GM12892 (cell line): Measurements from ENCODE around the gene VASH2.
"Not testable (repeated sequence)": the region's sequence is repeated elsewhere in the genome, so short reads cannot be mapped to it uniquely, and the experiment has no call there.

ENCODE experiments used
- DNase-seq: peaks from one replicate; pipeline ENCODE4 v3.0.0; 2011; ENCODE audit not compliant: insufficient read length
- FAIRE-seq: peaks from 2 replicates; lab custom pipeline; 2011; peaks lifted over from hg19 to GRCh38; lab: Jason Lieb, UNC
- POLR2A ChIP-seq: IDR thresholded peaks from 2 replicates; pipeline ENCODE4 v1.6.1; 2011; ENCODE audit warnings: low read depth, low read length, control low read depth
- POLR2AphosphoS5 ChIP-seq: IDR thresholded peaks from 2 replicates; pipeline ENCODE4 v1.6.1; 2011; ENCODE audit warnings: low read depth, low read length, control low read depth
- TAF1 ChIP-seq: IDR thresholded peaks from 2 replicates; pipeline ENCODE4 v1.6.1; 2011; ENCODE audit warnings: low read depth, mild to moderate bottlenecking, control low read depth, low read length, borderline replicate concordance

VASH2 gene

DNA sequence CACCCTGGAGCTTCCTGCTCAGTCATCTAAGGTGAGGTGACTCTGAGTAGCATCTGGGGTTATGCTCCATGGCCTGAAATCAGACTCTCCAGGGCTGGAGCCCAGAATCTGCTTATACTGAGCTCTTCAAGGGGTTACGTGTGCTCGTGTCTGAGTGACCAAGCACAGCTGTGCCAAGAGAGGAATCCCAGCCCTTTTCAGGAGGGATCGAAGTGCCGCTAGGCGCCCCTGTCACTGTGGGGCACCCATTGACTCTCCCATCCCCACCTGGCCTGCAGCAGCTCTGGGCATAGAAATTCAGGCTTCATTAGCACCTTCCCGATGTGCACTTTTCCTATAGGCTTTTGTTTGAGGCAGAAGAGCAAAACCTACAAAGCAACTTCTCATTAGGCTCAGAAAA is 13.8 kb downstream of the VASH2 start:
- no peak for FAIRE-seq
- TF ChIP-seq POLR2AphosphoS5 (no peak), POLR2A (no peak)

DNA sequence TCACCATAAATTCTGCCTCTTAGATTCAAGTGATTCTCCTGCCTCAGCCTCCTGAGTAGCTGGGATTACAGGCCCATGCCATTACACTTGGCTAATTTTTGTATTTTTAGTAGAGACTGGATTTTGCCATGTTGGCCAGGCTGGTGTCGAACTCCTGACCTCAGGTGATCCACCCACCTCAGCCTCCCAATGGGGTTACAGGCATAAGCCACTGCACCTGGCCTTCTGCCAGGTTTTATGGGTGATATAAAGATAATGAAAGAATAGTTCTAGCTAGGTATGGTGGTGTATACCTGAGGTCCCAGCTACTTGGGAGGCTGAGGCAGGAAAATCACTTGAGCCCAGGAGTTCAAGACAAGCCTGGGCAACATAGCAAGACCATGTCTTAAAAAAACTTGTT is 14.7 kb downstream of the VASH2 start:
- not testable (repeated sequence) for FAIRE-seq, DNase-seq

More for the DNA sequence above, 13.8 kb downstream of the VASH2 start:
- no peak for DNase-seq

DNA sequence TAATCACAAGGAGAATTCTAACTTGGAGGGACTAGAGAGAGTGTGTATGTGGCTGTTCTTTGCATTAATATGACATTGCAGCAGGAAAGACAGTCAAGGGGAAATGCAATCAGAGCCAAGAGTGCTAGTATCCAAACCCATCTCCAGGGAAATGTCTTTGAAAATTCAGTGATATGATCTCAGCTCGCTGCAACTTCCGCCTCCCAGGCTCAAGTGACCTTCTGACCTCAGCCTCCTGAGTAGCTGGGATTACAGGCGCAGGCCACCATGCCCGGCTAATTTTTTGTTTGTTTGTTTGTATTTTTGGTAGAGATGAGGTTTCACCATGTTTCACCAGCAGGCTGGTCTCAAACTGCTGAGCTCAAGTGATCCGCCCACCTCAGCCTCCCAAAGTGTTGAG is 16.3 kb downstream of the VASH2 start:
- TF ChIP-seq POLR2A: no peak
- no peak for TF ChIP-seq TAF1
- TF ChIP-seq POLR2AphosphoS5: no peak
- no peak for FAIRE-seq
- no peak for DNase-seq

DNA sequence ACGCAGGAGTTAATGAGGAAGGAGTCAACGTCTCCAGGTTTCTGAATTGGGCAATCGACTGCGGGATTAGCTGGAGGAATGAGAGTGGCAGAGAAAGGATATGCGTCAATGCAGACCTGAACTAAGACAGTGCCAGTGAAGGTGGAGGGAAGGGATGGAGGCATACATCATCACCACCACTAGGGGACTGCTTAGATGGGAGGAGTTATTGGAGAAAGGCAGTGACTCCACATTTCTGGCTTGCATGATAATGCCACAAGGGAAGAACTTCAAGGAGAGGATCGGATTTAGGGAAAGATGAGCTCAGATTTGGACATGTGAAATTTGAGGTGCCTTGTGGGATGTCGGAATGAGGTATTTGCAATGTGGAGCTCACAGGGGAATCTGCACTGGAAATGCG is 17.5 kb downstream of the VASH2 start:
- FAIRE-seq (peak; percentile 91), DNase-seq (no peak)
- TF ChIP-seq POLR2AphosphoS5: peak; percentile 21; the same call in 1 of the 2 replicates
- TF ChIP-seq POLR2A: no peak
- TF ChIP-seq TAF1: no peak

GRCh38 chr1:212968368-212968863 is 18.1 kb downstream of the VASH2 start:
- TF ChIP-seq TAF1 (no peak), POLR2A (no peak), POLR2AphosphoS5 (no peak)
- DNase-seq (no peak), FAIRE-seq (peak; percentile 27)

- FAIRE-seq: no peak
- no peak for DNase-seq
- TF ChIP-seq TAF1 (no peak), POLR2A (no peak), POLR2AphosphoS5 (no peak)
Observed at GRCh38 chr1:212970085-212970484, 19.7 kb downstream of the VASH2 start.

DNA sequence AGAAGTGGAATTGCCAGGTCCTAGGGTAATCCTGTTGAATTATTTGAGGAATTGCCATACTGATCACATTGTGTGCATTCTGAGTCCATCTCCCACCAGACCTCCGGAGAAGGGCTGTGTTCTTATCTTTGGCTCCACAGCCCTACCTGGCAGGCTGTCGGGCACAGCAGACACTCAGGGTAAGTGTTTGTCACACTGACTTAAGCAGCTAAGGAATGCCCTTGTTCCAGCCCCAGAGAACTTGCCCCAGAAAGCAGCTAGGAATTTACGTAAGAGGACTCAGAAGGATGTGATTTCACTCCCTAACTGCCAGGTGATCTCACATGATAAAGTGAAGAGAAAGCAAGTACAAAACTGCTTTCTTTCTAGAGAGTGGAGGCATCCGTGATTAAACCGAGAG is 21.0 kb downstream of the VASH2 start:
- FAIRE-seq: no peak
- DNase-seq: no peak
- TF ChIP-seq TAF1 (no peak), POLR2A (no peak), POLR2AphosphoS5 (no peak)

DNA sequence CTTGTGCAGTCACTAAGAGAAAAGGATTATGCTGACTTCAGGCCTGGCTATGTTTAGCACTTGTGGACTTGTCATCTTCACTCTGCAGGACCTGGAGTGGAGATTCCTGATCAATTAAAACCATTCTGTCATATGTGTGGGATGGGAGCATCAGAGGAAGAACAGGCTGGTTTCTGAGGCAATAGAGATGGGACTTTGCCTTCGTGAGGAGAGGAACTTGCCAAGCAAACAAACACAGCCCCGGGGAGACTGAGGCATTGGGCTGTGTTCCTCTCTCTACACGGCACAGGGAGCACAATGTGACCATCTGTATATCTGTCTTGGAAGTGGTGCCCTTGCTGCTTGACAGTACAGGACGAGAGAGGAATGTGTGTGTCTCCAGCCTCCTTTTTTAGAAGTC is 23.1 kb downstream of the VASH2 start:
- no peak for DNase-seq
- TF ChIP-seq TAF1: no peak
- no peak; the same call in 1 of the 2 replicates for TF ChIP-seq POLR2AphosphoS5
- TF ChIP-seq POLR2A: no peak
- no peak for FAIRE-seq

DNA sequence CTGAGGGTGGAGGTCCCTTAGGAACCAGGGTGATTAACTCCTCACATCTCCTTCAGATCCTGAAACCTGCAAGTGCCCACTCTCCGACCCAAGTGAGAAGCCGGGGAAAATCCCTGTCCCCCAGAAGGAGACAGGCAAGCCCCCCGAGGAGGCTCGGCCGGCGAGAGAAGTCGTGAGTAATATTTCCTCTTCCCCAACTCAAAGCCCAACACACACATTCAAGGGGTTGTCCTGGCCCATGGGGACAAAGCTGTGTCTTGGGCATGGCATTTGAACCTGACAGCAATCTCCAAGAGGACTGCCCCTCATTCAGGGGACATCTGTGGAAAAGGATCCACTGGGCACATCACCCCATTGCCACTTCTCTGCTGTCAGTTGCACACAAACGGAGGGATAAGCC is 23.6 kb downstream of the VASH2 start:
- TF ChIP-seq POLR2A (no peak), POLR2AphosphoS5 (no peak), TAF1 (no peak)
- no peak for FAIRE-seq

GRCh38 chr1:212974711-212975110 is 24.4 kb downstream of the VASH2 start:
- DNase-seq (no peak), FAIRE-seq (no peak)

More for the DNA sequence above, 23.6 kb downstream of the VASH2 start:
- no peak for DNase-seq

DNA sequence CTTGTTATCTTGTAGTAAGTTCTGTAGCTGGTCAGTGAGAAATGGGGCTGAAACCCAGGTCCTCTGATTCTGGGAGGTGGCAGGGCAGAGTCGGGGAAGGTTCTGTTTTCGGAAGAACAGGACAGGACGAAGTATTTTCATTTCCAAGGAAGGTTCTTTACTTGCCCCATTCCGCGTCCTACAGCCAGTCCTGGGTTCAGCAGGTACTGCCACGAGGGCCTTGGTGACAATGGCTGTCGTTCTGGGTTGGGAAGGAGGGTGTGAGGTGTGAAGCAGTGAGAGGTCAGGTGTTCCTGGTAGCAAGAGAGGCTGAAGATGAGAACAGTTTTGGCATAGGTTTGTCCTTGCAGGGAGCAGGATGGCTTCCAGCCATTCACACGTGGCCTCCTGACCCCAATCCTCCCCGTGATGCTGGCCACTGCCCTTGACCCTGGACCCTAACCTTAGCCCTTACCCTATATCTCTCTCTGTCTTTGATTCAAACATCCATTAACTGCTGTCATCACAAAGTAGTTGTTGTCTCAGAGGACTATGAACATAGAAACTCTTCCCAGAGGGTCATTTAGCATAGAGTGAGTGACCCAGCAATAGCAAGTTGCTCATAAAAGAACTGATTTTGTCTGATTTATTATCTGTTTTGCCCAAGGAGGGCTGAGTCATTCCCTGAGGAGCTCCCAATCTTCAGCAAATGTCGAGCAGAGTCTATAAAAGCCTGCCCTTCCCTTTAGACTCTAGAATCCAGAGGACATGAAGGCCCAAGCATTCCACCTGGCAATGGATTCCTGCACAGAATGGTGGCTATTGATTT is 25.0 kb downstream of the VASH2 start:
- FAIRE-seq: peak; percentile 38
- TF ChIP-seq TAF1 (no peak), POLR2AphosphoS5 (no peak), POLR2A (no peak)
- DNase-seq: no peak

More at GRCh38 chr1:212974711-212975110, 24.4 kb downstream of the VASH2 start:
- TF ChIP-seq POLR2AphosphoS5 (no peak), TAF1 (no peak), POLR2A (no peak)

DNA sequence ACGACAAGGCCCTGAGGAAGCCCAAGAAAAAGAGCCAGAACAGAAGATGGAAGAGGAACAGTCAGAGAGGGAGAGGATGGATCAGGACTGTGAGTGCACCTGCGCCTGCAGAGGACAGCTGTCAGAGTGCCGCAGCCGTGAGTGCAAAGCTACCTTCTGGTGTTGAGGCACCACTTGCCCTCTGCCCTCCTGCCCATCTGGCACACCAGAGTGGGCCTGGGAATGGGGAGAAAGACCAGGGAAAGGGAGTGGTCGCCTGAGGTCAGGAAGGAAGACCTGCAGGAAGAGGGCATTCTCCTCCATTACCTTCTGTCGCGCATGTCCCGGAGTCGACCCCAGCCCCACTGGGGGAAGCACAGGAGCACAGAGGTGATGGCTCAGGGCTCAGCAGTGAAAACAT is 26.2 kb downstream of the VASH2 start:
- FAIRE-seq (no peak), DNase-seq (no peak)
- TF ChIP-seq POLR2AphosphoS5 (no peak), TAF1 (no peak), POLR2A (no peak)
